Measurements from ENCODE around the gene CFC1. TPM values are rescaled to one million over a fixed set of nuclear protein-coding genes. Genes with fewer than 3 reads are reported as not detected.
"Not testable (repeated sequence)": the region's sequence is repeated elsewhere in the genome, so short reads cannot be mapped to it uniquely, and the experiment has no call there.

Gene CFC1
- total and polyA plus RNA-seq, 9 donors = 0.48 TPM; not detected in 8

DNA sequence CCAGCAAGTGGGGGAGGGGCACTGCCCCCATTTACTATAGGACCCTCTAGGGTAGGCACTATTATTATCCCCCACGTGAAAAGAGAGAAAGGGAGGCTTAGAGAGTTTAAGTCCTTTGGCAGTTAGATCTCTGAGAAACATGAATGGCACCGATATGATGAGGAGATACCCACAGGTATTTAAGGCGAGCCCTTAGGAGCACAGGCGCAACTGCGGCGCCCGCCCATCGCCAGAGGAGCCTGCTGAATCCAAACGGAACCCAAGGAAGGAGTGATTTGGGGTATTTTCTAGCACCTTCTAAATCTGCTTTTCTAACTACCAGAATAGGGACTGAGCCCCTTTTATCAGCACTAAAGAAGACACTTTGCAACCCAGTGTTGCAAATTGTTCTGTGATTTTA lies 551 bp upstream of the CFC1 start:
- not testable (repeated sequence) for H3K4me1 ChIP-seq (ENCODE audit: control insufficient read depth, insufficient read depth, low read length); H3K9me3 ChIP-seq (replicated peaks; ENCODE audit: control insufficient read depth, low read depth, low read length); DNase-seq; H3K4me3 ChIP-seq (ENCODE audit: low read length); H3K36me3 ChIP-seq (ENCODE audit: control insufficient read depth, insufficient read depth, low read length); H3K27ac ChIP-seq (ENCODE audit: low read length); H3K27me3 ChIP-seq (ENCODE audit: control insufficient read depth, insufficient read depth, low read length)
- WGBS (ENCODE audit: insufficient coverage) = no CpG with 5 or more reads among the region's 9 CpGs

DNA sequence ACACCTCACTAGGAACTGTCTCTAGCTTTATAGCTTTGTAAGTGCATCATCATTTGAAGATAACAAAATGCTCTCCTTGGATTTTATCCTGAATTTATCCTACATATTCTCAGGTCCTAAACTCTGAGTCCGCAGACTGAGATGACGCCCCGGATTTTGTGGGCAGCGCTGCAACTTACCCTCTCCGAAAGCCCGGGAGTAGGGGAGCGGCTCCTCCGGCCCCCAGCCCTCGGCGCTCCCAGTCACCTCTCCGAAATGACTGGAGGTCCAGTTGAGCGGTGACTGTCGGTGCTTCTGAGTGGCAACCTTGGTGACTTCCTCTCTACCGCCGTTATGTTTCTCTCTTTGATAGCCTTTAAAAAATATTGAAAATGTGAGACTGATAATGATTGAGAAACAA lies 912 bp downstream of the CFC1 start:
- not testable (repeated sequence) for DNase-seq; H3K27ac ChIP-seq (ENCODE audit: low read length); H3K27me3 ChIP-seq (ENCODE audit: control insufficient read depth, insufficient read depth, low read length); H3K9me3 ChIP-seq (replicated peaks; ENCODE audit: control insufficient read depth, low read depth, low read length); H3K4me3 ChIP-seq (ENCODE audit: low read length); H3K36me3 ChIP-seq (ENCODE audit: control insufficient read depth, insufficient read depth, low read length); H3K4me1 ChIP-seq (ENCODE audit: control insufficient read depth, insufficient read depth, low read length)
- no CpG with 5 or more reads among the region's 15 CpGs for WGBS (ENCODE audit: insufficient coverage)

DNA sequence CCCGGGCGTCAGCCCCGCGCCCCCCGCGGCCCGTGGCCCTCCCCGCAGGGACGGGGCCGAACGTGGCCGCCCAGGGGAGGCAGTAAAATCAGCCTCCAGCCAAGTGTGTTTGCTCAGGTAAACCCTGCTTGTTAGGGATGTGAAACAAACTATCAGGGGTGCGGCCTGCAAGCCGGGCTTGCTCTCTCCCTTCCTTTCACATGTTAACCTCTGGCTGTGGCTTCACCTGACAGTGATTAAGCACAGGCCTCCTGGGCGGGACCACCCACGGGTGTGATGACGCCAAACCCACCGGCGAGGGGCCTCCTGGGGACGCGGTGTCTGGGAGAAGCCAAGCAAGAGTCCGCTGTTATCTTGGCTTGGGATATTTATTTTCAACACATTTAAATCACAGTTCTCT lies 1.4 kb downstream of the CFC1 start:
- not testable (repeated sequence) for H3K9me3 ChIP-seq (replicated peaks; ENCODE audit: control insufficient read depth, low read depth, low read length); H3K36me3 ChIP-seq (ENCODE audit: control insufficient read depth, insufficient read depth, low read length); H3K27ac ChIP-seq (ENCODE audit: low read length); H3K4me3 ChIP-seq (ENCODE audit: low read length); H3K4me1 ChIP-seq (ENCODE audit: control insufficient read depth, insufficient read depth, low read length); DNase-seq; H3K27me3 ChIP-seq (ENCODE audit: control insufficient read depth, insufficient read depth, low read length)
- WGBS (ENCODE audit: insufficient coverage) = no CpG with 5 or more reads among the region's 22 CpGs

DNA sequence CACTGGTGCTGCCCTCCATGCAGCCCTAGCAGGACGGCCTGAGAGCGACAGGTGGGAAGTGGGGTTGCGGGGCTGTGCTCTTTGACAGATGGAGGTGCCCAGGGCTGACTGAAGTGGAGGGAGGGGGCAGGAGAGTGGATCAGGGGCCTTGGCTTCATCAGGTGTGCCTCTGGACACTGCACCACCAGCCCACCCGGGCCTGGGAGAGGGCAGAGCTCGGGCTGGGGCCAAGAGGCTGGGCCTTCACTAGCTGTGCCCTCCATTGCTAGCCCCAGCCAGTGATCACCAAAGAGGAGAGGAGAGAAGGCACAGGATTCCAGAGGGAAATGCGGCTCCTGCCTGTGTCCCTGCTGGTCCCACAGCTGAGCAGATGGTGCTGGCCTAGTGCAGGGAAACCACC lies 2.6 kb downstream of the CFC1 start:
- H3K36me3 ChIP-seq (ENCODE audit: control insufficient read depth, insufficient read depth, low read length); H3K4me1 ChIP-seq (ENCODE audit: control insufficient read depth, insufficient read depth, low read length); H3K27me3 ChIP-seq (ENCODE audit: control insufficient read depth, insufficient read depth, low read length); DNase-seq; H3K9me3 ChIP-seq (replicated peaks; ENCODE audit: control insufficient read depth, low read depth, low read length); H3K4me3 ChIP-seq (ENCODE audit: low read length); H3K27ac ChIP-seq (ENCODE audit: low read length): not testable (repeated sequence)
- WGBS (ENCODE audit: insufficient coverage) = no CpG with 5 or more reads among the region's 6 CpGs

DNA sequence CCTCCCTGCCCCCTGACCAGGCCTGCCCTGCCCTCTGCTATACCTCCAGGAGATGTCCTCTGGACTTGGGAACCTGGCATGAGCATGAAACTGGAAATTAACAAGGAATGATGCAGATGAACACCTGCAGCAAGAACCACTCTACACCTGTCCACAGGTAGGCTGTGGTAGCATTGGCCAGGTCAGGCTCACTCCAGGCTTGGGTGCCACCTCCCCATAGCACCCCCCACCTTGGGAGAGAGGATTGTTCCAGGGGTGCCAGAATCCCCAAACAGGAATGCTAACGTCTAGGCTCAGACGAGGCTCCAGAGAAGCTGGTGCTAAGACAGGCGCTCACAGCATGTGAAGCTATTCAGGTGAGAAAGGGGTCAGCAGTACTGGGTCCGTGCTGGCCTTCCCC lies 5.4 kb downstream of the CFC1 start:
- no CpG with 5 or more reads among the region's 4 CpGs for WGBS (ENCODE audit: insufficient coverage)
- not testable (repeated sequence) for H3K4me1 ChIP-seq (ENCODE audit: control insufficient read depth, insufficient read depth, low read length); H3K36me3 ChIP-seq (ENCODE audit: control insufficient read depth, insufficient read depth, low read length); H3K9me3 ChIP-seq (replicated peaks; ENCODE audit: control insufficient read depth, low read depth, low read length); DNase-seq; H3K27ac ChIP-seq (ENCODE audit: low read length); H3K4me3 ChIP-seq (ENCODE audit: low read length); H3K27me3 ChIP-seq (ENCODE audit: control insufficient read depth, insufficient read depth, low read length)

- DNase-seq; H3K4me1 ChIP-seq (ENCODE audit: control insufficient read depth, insufficient read depth, low read length): not testable (repeated sequence)
- no CpG with 5 or more reads among the region's 40 CpGs for WGBS (ENCODE audit: insufficient coverage)
These were observed 6.5 kb downstream of the CFC1 start for GRCh38 chr2:130592791-130593414.

GRCh38 chr2:130590842-130591359 lies 8.5 kb downstream of the CFC1 start:
- not testable (repeated sequence) for H3K4me3 ChIP-seq (ENCODE audit: low read length); H3K27me3 ChIP-seq (ENCODE audit: control insufficient read depth, insufficient read depth, low read length); H3K9me3 ChIP-seq (replicated peaks; ENCODE audit: control insufficient read depth, low read depth, low read length); DNase-seq; H3K27ac ChIP-seq (ENCODE audit: low read length); H3K4me1 ChIP-seq (ENCODE audit: control insufficient read depth, insufficient read depth, low read length); H3K36me3 ChIP-seq (ENCODE audit: control insufficient read depth, insufficient read depth, low read length)
- 8% methylated on average over 2 of the region's 7 CpGs for WGBS (ENCODE audit: insufficient coverage)

More at GRCh38 chr2:130592791-130593414, 6.5 kb downstream of the CFC1 start:
- not testable (repeated sequence) for H3K27me3 ChIP-seq (ENCODE audit: control insufficient read depth, insufficient read depth, low read length); H3K9me3 ChIP-seq (replicated peaks; ENCODE audit: control insufficient read depth, low read depth, low read length); H3K36me3 ChIP-seq (ENCODE audit: control insufficient read depth, insufficient read depth, low read length); H3K27ac ChIP-seq (ENCODE audit: low read length); H3K4me3 ChIP-seq (ENCODE audit: low read length)

GRCh38 chr2:130590170-130590841 lies 9.1 kb downstream of the CFC1 start:
- WGBS (ENCODE audit: insufficient coverage) = no CpG with 5 or more reads among the region's 8 CpGs
- H3K36me3 ChIP-seq (ENCODE audit: control insufficient read depth, insufficient read depth, low read length); H3K4me3 ChIP-seq (ENCODE audit: low read length); DNase-seq; H3K27me3 ChIP-seq (ENCODE audit: control insufficient read depth, insufficient read depth, low read length); H3K9me3 ChIP-seq (replicated peaks; ENCODE audit: control insufficient read depth, low read depth, low read length); H3K4me1 ChIP-seq (ENCODE audit: control insufficient read depth, insufficient read depth, low read length); H3K27ac ChIP-seq (ENCODE audit: low read length): not testable (repeated sequence)

GRCh38 chr2:130588688-130589458 lies 10.5 kb downstream of the CFC1 start:
- WGBS (ENCODE audit: insufficient coverage) = no CpG with 5 or more reads among the region's 11 CpGs
- not testable (repeated sequence) for H3K27me3 ChIP-seq (ENCODE audit: control insufficient read depth, insufficient read depth, low read length); H3K36me3 ChIP-seq (ENCODE audit: control insufficient read depth, insufficient read depth, low read length); H3K4me1 ChIP-seq (ENCODE audit: control insufficient read depth, insufficient read depth, low read length); H3K4me3 ChIP-seq (ENCODE audit: low read length); DNase-seq; H3K27ac ChIP-seq (ENCODE audit: low read length); H3K9me3 ChIP-seq (replicated peaks; ENCODE audit: control insufficient read depth, low read depth, low read length)

DNA sequence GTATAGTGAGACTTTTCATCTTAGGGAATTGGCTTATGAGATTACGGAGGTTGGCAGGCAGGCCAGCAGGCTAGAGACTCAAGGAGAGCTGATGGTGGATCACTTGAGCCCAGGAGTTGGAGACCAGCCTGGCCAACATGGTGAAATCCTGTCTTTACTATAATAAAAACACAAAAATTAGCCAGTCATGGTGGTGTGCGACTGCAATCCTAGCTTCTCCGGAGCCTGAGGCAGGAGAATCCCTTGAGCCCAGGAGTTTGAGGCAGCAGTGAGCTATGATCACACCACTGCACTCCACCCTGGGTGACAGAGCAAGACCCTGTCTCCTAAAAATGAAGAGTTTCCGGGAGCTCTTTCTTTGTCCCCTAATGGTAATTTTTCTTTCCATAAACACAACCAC lies 14.6 kb downstream of the CFC1 start:
- H3K9me3 ChIP-seq (replicated peaks; ENCODE audit: control insufficient read depth, low read depth, low read length); H3K27me3 ChIP-seq (ENCODE audit: control insufficient read depth, insufficient read depth, low read length); H3K4me3 ChIP-seq (ENCODE audit: low read length); H3K27ac ChIP-seq (ENCODE audit: low read length); DNase-seq; H3K4me1 ChIP-seq (ENCODE audit: control insufficient read depth, insufficient read depth, low read length); H3K36me3 ChIP-seq (ENCODE audit: control insufficient read depth, insufficient read depth, low read length): not testable (repeated sequence)
- no CpG with 5 or more reads among the region's 4 CpGs for WGBS (ENCODE audit: insufficient coverage)
